Peyer's patch (tissue), 4 donors: ENCODE results near the gene KATNAL2.

Experiments
- CTCF ChIP-seq, 6 experiments: fragments of 450-650 bp in 4 of 6; fragments of 200-600 bp in 2 of 6; sonication (generic) in 1 of 6; IDR thresholded peaks; one replicate each; pipeline ENCODE4 v1.5.1; 2017 to 2019; ENCODE audit warnings: antibody characterized with exemption in 6 of 6, mild to moderate bottlenecking in 3 of 6, moderate library complexity in 1 of 6
- POLR2A ChIP-seq, 2 donors: fragments of 450-650 bp; IDR thresholded peaks; one replicate each; pipeline ENCODE4 v1.5.1; 2017; ENCODE audit warnings: antibody characterized with exemption in 2 of 2, mild to moderate bottlenecking in 2 of 2, moderate library complexity in 2 of 2

GRCh38 chr18:46920653-46921052, 3.3 kb downstream of the KATNAL2 start:
- TF ChIP-seq CTCF (IDR thresholded peaks at IDR 0.05) (no peak), POLR2A (IDR thresholded peaks at IDR 0.05) (no peak)
